GM23338 (cell line): ENCODE measurements around the gene NINJ2.

ENCODE experiments used
- CREB1 ChIP-seq: fragments of 250-450 bp; sonication (Bioruptor Pico); IDR thresholded peaks from 2 replicates; pipeline ENCODE4 v1.5.0; 2020; ENCODE audit warnings: low read depth, mild to moderate bottlenecking, moderate library complexity
- EZH2 ChIP-seq: fragments of 200-600 bp; sonication (generic); IDR thresholded peaks from one replicate; pipeline ENCODE4 v1.8.0; 2017; ENCODE audit warnings: antibody characterized with exemption, mild to moderate bottlenecking, low read depth; ENCODE audit not compliant: unreplicated experiment
- POLR2AphosphoS5 ChIP-seq: IDR thresholded peaks from 2 replicates; pipeline ENCODE4 v1.6.1; 2016; ENCODE audit warnings: antibody characterized with exemption, low read depth
- TF ChIP-seq, protein P1 (sequence below), 2 experiments: fragments of 200-600 bp in 1 of 2; sonication (generic) in 1 of 2; conservative IDR thresholded peaks; 2 replicates each; pipeline versions ENCODE4 v1.5.1 to v1.6.1; 2016 to 2017; ENCODE audit warnings: antibody characterized with exemption in 2 of 2, low read depth in 2 of 2, mild to moderate bottlenecking in 2 of 2, moderate library complexity in 1 of 2
- TF ChIP-seq, protein P2 (sequence below): IDR thresholded peaks from one replicate; pipeline ENCODE4 v1.6.1; 2018; ENCODE audit warnings: antibody characterized with exemption; ENCODE audit not compliant: unreplicated experiment

DNA sequence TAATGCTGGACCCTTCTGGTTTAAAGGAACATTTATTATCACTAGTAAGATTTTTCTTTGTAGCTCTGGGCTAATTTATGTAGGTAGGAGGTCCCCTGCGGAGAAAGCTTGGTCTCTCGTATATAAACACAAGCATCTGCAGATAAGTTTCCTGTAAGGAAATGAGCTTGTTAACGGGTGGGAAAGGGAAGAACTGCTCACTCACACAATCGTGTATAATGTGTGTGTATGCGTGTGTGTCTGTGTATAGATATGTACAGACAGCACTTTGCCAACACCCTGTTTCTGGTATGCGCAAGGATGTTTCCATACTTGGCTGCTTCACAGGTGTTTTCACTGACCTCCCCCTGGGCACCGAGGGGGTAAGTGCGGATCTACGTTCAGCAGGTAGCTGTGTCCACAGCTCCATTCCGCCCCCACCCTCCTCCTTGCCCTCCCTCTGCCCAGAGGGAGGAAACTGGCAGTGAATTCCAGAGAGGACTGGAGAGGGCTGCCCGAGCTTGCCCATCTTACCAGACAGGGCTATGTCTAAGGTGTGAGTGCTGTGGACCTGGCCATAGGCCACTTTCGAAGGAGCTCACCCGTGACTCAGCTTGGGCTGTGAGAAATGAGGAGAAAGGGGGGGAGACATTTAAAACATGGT is 65.2 kb downstream of the NINJ2 start:
- TF ChIP-seq EZH2 (no peak), POLR2AphosphoS5 (no peak), CREB1 (no peak)
- TF ChIP-seq, protein P1, sequence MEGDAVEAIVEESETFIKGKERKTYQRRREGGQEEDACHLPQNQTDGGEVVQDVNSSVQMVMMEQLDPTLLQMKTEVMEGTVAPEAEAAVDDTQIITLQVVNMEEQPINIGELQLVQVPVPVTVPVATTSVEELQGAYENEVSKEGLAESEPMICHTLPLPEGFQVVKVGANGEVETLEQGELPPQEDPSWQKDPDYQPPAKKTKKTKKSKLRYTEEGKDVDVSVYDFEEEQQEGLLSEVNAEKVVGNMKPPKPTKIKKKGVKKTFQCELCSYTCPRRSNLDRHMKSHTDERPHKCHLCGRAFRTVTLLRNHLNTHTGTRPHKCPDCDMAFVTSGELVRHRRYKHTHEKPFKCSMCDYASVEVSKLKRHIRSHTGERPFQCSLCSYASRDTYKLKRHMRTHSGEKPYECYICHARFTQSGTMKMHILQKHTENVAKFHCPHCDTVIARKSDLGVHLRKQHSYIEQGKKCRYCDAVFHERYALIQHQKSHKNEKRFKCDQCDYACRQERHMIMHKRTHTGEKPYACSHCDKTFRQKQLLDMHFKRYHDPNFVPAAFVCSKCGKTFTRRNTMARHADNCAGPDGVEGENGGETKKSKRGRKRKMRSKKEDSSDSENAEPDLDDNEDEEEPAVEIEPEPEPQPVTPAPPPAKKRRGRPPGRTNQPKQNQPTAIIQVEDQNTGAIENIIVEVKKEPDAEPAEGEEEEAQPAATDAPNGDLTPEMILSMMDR (conservative IDR thresholded peaks at IDR 0.05; ENCODE audit: low read depth in 2 of 2): no peak
- TF ChIP-seq, protein P2, sequence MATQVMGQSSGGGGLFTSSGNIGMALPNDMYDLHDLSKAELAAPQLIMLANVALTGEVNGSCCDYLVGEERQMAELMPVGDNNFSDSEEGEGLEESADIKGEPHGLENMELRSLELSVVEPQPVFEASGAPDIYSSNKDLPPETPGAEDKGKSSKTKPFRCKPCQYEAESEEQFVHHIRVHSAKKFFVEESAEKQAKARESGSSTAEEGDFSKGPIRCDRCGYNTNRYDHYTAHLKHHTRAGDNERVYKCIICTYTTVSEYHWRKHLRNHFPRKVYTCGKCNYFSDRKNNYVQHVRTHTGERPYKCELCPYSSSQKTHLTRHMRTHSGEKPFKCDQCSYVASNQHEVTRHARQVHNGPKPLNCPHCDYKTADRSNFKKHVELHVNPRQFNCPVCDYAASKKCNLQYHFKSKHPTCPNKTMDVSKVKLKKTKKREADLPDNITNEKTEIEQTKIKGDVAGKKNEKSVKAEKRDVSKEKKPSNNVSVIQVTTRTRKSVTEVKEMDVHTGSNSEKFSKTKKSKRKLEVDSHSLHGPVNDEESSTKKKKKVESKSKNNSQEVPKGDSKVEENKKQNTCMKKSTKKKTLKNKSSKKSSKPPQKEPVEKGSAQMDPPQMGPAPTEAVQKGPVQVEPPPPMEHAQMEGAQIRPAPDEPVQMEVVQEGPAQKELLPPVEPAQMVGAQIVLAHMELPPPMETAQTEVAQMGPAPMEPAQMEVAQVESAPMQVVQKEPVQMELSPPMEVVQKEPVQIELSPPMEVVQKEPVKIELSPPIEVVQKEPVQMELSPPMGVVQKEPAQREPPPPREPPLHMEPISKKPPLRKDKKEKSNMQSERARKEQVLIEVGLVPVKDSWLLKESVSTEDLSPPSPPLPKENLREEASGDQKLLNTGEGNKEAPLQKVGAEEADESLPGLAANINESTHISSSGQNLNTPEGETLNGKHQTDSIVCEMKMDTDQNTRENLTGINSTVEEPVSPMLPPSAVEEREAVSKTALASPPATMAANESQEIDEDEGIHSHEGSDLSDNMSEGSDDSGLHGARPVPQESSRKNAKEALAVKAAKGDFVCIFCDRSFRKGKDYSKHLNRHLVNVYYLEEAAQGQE: no peak
